NCI-H187 (cell line): ENCODE measurements around the gene PAK5.

Source experiments
- DNase-seq, 2 experiments: peaks; one replicate each; lab custom pipeline; 2025; lab: John Stamatoyannopoulos, UW

PAK5 gene

GRCh38 chr20:9575836-9576235 lies 263.0 kb downstream of the PAK5 start:
- DNase-seq = no peak

GRCh38 chr20:9574776-9575175 lies 264.1 kb downstream of the PAK5 start:
- DNase-seq = no peak

GRCh38 chr20:9574181-9574580 lies 264.7 kb downstream of the PAK5 start:
- no peak for DNase-seq

- peak in 1 of 2 experiments; percentile 7 for DNase-seq
These were observed 265.3 kb downstream of the PAK5 start for GRCh38 chr20:9573335-9574151.

- DNase-seq = no peak
These were observed 266.2 kb downstream of the PAK5 start for GRCh38 chr20:9572670-9573069.

- DNase-seq = no peak
These were observed 267.1 kb downstream of the PAK5 start for GRCh38 chr20:9571783-9572182.

GRCh38 chr20:9570612-9571011 lies 268.3 kb downstream of the PAK5 start:
- no peak for DNase-seq

GRCh38 chr20:9566977-9567376 lies 271.9 kb downstream of the PAK5 start:
- no peak for DNase-seq

- DNase-seq = no peak
These were observed 272.8 kb downstream of the PAK5 start for GRCh38 chr20:9565910-9566550.

GRCh38 chr20:9557411-9557810 lies 281.5 kb downstream of the PAK5 start:
- DNase-seq = no peak

GRCh38 chr20:9555781-9556180 lies 283.1 kb downstream of the PAK5 start:
- DNase-seq = no peak

GRCh38 chr20:9551808-9552550 lies 286.9 kb downstream of the PAK5 start:
- no peak for DNase-seq

- peak in 1 of 2 experiments; percentile 68 for DNase-seq
These were observed 288.0 kb downstream of the PAK5 start for GRCh38 chr20:9550871-9551270.

- DNase-seq = no peak
These were observed 288.6 kb downstream of the PAK5 start for GRCh38 chr20:9550283-9550682.

GRCh38 chr20:9543214-9543613 lies 295.7 kb downstream of the PAK5 start:
- no peak for DNase-seq

GRCh38 chr20:9535449-9535848 lies 303.4 kb downstream of the PAK5 start:
- DNase-seq = no peak

- no peak for DNase-seq
These were observed 304.9 kb downstream of the PAK5 start for GRCh38 chr20:9534025-9534424.

- no peak for DNase-seq
These were observed 306.6 kb downstream of the PAK5 start for GRCh38 chr20:9532069-9532838.

GRCh38 chr20:9531581-9531980 lies 307.3 kb downstream of the PAK5 start:
- DNase-seq = no peak

GRCh38 chr20:9523636-9524035 lies 315.2 kb downstream of the PAK5 start:
- DNase-seq = no peak

- no peak for DNase-seq
These were observed 318.8 kb downstream of the PAK5 start for GRCh38 chr20:9520086-9520485.

- DNase-seq = no peak
These were observed 320.2 kb downstream of the PAK5 start for GRCh38 chr20:9518576-9519175.
